ENCODE results near the gene QSOX2.
A peak's percentile ranks its signal among the peaks of the same experiment; 100 is the strongest.

Gene QSOX2, protein sequence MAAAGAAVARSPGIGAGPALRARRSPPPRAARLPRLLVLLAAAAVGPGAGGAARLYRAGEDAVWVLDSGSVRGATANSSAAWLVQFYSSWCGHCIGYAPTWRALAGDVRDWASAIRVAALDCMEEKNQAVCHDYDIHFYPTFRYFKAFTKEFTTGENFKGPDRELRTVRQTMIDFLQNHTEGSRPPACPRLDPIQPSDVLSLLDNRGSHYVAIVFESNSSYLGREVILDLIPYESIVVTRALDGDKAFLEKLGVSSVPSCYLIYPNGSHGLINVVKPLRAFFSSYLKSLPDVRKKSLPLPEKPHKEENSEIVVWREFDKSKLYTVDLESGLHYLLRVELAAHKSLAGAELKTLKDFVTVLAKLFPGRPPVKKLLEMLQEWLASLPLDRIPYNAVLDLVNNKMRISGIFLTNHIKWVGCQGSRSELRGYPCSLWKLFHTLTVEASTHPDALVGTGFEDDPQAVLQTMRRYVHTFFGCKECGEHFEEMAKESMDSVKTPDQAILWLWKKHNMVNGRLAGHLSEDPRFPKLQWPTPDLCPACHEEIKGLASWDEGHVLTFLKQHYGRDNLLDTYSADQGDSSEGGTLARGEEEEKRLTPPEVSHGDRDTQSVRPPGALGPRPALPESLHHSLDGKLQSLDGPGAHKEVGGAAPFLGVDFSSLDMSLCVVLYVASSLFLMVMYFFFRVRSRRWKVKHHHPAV

DNA sequence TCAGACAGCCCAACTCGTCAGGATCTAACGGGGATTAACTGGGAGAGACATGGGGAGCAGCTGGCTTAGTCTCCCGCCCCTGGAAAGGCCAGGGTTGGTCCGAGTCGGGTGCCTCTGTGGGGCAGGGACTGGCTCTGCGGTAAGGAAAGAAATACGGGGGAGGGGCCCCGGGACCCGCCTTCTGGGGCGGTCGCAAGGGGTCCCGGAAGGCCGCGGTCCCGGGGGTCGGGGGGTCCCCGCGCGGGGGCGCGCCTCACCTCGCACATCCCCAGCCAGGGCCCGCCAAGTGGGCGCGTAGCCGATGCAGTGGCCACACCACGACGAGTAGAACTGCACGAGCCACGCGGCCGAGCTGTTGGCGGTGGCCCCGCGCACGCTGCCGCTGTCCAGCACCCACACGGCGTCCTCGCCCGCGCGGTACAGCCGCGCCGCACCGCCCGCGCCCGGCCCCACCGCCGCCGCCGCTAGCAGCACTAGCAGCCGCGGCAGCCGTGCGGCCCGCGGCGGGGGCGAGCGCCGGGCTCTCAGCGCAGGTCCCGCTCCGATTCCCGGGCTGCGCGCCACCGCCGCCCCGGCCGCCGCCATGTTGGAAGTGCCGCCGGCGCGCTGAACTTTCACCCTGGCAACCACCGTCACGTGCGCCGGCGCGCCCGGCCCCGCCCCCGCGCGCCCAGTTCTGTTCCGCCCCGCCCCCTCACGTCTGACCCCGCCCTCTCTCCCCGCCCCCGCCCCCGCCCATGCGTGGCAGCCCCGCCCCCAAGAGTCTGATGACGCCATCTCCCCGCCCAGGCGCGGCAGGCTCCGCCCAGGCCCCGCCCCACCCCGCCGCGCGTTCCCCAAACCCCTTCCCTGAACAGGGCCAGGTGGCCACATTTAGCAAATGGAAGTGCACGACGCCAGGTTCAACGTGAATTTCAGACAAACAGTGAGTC lies at the start of gene QSOX2:
TSS of gene QSOX2 (minus strand) at position 594 of the 932 bp plus-strand sequence. CDS start at position 585, 9 bp downstream.
- TF ChIP-seq, protein P1, sequence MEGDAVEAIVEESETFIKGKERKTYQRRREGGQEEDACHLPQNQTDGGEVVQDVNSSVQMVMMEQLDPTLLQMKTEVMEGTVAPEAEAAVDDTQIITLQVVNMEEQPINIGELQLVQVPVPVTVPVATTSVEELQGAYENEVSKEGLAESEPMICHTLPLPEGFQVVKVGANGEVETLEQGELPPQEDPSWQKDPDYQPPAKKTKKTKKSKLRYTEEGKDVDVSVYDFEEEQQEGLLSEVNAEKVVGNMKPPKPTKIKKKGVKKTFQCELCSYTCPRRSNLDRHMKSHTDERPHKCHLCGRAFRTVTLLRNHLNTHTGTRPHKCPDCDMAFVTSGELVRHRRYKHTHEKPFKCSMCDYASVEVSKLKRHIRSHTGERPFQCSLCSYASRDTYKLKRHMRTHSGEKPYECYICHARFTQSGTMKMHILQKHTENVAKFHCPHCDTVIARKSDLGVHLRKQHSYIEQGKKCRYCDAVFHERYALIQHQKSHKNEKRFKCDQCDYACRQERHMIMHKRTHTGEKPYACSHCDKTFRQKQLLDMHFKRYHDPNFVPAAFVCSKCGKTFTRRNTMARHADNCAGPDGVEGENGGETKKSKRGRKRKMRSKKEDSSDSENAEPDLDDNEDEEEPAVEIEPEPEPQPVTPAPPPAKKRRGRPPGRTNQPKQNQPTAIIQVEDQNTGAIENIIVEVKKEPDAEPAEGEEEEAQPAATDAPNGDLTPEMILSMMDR (conservative IDR thresholded peaks at IDR 0.05; ENCODE audit: low read length): no peak
- peak; percentile 70 for DNase-seq (ENCODE audit: low read depth)
- peak within 1 kb of the TSS; percentile 72 for H3K4me3 ChIP-seq (ENCODE audit: low read length)

DNA sequence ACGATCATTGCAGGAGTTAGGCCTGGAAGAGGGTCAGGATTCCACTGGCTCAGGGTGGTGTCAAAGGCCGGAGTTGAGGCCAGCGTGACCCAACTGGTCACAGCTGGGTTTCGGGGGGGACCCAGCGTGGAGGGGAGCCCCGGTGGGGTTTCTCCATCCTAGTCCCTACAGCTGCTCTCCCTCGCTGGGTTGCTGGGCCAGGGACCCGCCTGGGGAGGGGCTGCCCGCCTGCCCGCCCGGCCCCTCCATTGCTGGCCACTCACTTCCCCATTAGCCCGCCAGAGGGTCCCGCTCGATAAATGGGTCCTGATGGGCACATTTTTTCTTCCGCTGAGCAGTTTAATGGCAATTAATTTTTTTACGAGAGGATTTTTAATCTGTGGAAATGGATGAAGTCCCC lies 49.4 kb upstream of the QSOX2 start:
- TF ChIP-seq, protein P1 (conservative IDR thresholded peaks at IDR 0.05; ENCODE audit: low read length): no peak
- DNase-seq (ENCODE audit: low read depth): no peak
- no peak overlapping the region for H3K4me3 ChIP-seq (ENCODE audit: low read length)

DNA sequence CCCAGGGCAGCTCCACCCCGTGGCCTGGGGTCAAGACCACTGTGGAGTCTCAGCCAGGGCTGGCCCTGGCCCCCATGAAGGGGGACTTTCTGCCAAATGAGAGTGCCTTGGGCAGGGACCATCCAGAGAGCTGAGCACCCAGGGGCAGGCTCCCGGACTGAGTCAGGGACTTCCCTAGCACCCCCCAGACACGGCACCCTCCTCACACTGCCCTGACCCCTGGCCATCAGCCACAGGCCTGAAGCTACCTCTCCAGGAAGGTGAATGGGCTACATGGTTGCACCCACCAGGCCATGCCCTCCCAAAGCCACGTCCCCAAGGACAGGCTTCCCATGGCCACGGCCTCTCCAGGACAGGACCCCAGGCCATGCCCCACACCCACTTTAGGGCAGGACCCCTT lies 48.8 kb upstream of the QSOX2 start:
- TF ChIP-seq, protein P1 (conservative IDR thresholded peaks at IDR 0.05; ENCODE audit: low read length): no peak
- no peak overlapping the region for H3K4me3 ChIP-seq (ENCODE audit: low read length)
- DNase-seq (ENCODE audit: low read depth): no peak

DNA sequence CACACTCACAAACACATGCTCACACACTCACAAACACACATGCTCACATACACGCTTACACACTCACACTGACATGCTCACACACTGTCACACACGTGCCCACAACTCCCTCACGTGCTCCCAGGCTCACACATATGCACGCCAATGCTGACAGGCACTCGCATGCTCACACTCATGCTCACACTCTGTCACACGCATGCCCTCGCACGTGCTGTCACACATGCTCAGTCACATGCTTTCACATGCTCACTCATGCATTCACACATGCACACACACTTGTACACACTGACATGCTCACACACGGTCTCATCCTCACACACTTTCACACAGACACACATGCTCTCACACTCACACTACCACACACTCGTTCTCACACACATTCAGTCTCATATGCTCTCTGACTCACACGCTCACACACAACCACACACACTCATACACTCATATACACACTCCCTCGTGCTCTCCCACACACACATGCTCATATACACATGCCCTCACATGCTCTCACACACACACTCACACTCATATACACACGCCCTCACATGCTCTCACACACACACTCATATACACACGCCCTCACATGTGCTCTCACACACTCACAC lies 48.0 kb upstream of the QSOX2 start:
- no peak for DNase-seq (ENCODE audit: low read depth)
- no peak overlapping the region for H3K4me3 ChIP-seq (ENCODE audit: low read length)
- TF ChIP-seq, protein P1 (conservative IDR thresholded peaks at IDR 0.05; ENCODE audit: low read length): no peak

DNA sequence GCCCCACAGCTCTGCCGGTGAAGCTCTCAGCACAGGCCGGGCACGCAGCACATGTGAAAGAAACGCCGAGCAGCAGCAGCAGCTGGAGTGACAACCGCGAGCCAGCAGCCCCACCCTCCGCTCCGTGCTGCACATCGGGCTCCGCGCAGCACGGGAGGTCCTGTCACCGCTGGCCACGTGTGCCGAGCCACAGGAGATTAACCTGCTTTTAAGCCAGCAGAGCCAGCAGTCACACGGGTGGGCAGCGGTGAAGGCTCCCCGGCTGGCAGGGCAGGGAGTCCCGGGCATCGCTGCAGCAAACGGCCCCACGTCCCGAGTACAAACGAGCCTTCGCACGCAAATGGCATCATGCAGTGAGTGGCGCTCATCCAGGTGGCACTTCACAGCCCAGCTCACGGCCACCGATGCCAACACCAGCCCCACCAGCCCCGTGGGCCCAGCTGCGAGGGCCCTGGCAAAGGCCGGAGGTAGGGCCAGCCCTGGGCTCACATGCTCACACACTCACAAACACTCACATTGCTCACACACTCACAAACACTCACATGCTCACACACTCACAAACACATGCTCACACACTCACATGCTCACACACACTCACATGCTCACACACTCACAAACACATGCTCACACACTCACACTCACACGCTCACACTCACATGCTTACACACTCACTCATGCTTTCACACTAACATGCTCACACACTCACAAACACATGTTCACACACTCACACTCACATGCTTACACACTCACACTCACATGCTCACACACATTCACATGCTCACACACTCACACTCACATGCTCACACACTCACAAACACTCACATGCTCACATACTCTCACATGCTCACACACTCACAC lies 47.2 kb upstream of the QSOX2 start:
- DNase-seq (ENCODE audit: low read depth): no peak
- TF ChIP-seq, protein P1 (conservative IDR thresholded peaks at IDR 0.05; ENCODE audit: low read length): no peak
- no peak overlapping the region for H3K4me3 ChIP-seq (ENCODE audit: low read length)

DNA sequence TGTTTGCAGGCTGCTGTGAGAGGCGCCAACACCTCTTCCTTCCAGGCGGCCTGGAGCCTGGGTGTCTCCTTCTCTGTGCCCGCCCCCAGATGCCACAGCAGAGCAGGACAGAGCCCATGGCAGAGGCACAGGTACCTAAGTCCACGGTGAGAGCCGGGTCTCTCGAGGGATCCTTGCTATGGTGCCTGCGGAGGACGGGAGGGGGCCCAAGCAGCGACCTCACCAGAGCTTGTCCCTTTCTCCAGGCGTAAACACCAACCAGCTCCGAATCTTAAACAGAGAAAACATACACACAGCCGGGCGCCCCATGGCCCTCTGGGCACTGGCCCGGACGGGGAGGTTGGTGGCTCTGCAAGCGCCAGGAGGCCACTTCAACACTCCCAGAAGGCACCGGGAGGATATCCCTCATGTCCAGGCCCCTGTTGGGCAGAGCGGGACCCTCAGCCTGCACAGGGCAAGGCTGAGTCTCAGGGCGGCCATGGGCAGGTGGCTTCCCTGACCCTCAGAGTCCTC lies 46.5 kb upstream of the QSOX2 start:
- no peak overlapping the region for H3K4me3 ChIP-seq (ENCODE audit: low read length)
- TF ChIP-seq, protein P1 (conservative IDR thresholded peaks at IDR 0.05; ENCODE audit: low read length): no peak

More for the DNA sequence above, 46.5 kb upstream of the QSOX2 start:
- DNase-seq (ENCODE audit: low read depth): no peak
